ENCODE data around the gene ESRRB. TPM values are rescaled to one million over a fixed set of nuclear protein-coding genes. Genes with fewer than 3 reads are reported as not detected.

Gene ESRRB
- total RNA-seq, 2 experiments from 2014 or later: 0.47 TPM; not detected in 1

DNA sequence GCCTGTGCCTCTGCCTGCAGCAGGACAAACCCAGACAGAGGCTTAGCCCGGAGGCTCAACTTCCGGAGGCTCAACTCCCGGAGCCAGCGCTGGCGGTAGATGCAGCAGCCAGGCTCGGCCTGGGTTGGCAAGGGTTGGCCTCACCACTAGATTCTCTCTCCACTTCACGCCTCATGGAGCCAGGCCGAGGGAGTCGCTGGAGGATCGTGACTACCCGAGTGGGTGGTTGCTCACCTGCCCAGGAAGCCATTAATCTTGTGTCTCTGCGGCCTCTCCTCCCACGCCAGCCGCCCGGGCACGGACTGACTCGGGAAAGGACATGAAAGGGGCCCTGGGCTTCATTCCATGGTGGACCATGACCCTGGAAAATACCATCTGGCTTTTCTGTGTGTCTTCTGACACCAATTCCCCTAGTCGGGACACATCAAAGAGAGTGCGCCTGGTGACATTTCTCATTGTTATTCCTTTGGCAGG, 20.8 kb downstream of the ESRRB start:
- Histone ChIP-seq H3K4me3 (ENCODE audit: low read depth, low read length, poor library complexity, severe bottlenecking) (no peak overlapping the region), H3K4me1 (ENCODE audit: insufficient read depth, low read length, poor library complexity, severe bottlenecking) (no peaks in the 10 kb centered on the region), H3K79me2 (ENCODE audit: insufficient read depth, low read depth, low read length) (no peaks in the 10 kb centered on the region), H3K9me2 (ENCODE audit: insufficient read depth, low read length) (no peaks in the 10 kb centered on the region), H4K20me1 (ENCODE audit: insufficient read depth, low read length) (no peaks in the 10 kb centered on the region), H3K9me3 (ENCODE audit: low read length) (no peaks in the 10 kb centered on the region), H3K4me2 (ENCODE audit: low read length) (no peak overlapping the region), H3K36me3 (ENCODE audit: insufficient read depth, low read length) (no peaks in the 10 kb centered on the region), H3K27ac (ENCODE audit: low read depth, low read length, poor library complexity, severe bottlenecking) (no peak overlapping the region), H2AFZ (ENCODE audit: low read length) (no peak overlapping the region)
- intact Hi-C loops (cut with micrococcal nuclease; ENCODE audit: unreplicated experiment): no loop called here
- TF ChIP-seq, protein P1, sequence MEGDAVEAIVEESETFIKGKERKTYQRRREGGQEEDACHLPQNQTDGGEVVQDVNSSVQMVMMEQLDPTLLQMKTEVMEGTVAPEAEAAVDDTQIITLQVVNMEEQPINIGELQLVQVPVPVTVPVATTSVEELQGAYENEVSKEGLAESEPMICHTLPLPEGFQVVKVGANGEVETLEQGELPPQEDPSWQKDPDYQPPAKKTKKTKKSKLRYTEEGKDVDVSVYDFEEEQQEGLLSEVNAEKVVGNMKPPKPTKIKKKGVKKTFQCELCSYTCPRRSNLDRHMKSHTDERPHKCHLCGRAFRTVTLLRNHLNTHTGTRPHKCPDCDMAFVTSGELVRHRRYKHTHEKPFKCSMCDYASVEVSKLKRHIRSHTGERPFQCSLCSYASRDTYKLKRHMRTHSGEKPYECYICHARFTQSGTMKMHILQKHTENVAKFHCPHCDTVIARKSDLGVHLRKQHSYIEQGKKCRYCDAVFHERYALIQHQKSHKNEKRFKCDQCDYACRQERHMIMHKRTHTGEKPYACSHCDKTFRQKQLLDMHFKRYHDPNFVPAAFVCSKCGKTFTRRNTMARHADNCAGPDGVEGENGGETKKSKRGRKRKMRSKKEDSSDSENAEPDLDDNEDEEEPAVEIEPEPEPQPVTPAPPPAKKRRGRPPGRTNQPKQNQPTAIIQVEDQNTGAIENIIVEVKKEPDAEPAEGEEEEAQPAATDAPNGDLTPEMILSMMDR (conservative IDR thresholded peaks at IDR 0.05; ENCODE audit: low read length): no peak
- no peak for TF ChIP-seq EZH2phosphoT487 (IDR thresholded peaks at IDR 0.05; ENCODE audit: borderline replicate concordance, low read depth, low read length)
- BruUV-seq (replicated peaks): no TSS peak
- ChIA-PET POLR2A (no interaction called here), CTCF (ENCODE audit: unreplicated experiment) (no interaction called here)
- no peak for DNase-seq (ENCODE audit: low spot score)

- no peak for DNase-seq (ENCODE audit: low spot score)
- POLR2A ChIA-PET: no interaction called here
- H3K4me3 ChIP-seq (ENCODE audit: low read depth, low read length, poor library complexity, severe bottlenecking): no peak overlapping the region
- H3K36me3 ChIP-seq (ENCODE audit: insufficient read depth, low read length): no peaks in the 10 kb centered on the region
- no peaks in the 10 kb centered on the region for H3K4me1 ChIP-seq (ENCODE audit: insufficient read depth, low read length, poor library complexity, severe bottlenecking)
- no TSS peak for BruUV-seq (replicated peaks)
- no peak for TF ChIP-seq EZH2phosphoT487 (IDR thresholded peaks at IDR 0.05; ENCODE audit: borderline replicate concordance, low read depth, low read length)
- TF ChIP-seq, protein P1 (conservative IDR thresholded peaks at IDR 0.05; ENCODE audit: low read length): no peak
- H3K9me2 ChIP-seq (ENCODE audit: insufficient read depth, low read length): no peaks in the 10 kb centered on the region
- intact Hi-C loops (cut with micrococcal nuclease; ENCODE audit: unreplicated experiment): no loop called here
- H3K27ac ChIP-seq (ENCODE audit: low read depth, low read length, poor library complexity, severe bottlenecking): no peak overlapping the region
- no peaks in the 10 kb centered on the region for H4K20me1 ChIP-seq (ENCODE audit: insufficient read depth, low read length)
- no peak overlapping the region for H3K4me2 ChIP-seq (ENCODE audit: low read length)
- no peak overlapping the region for H2AFZ ChIP-seq (ENCODE audit: low read length)
- CTCF ChIA-PET (ENCODE audit: unreplicated experiment): no interaction called here
- no peaks in the 10 kb centered on the region for H3K9me3 ChIP-seq (ENCODE audit: low read length)
- H3K79me2 ChIP-seq (ENCODE audit: insufficient read depth, low read depth, low read length): no peaks in the 10 kb centered on the region
Measured at GRCh38 chr14:76405627-76406026, 29.7 kb downstream of the ESRRB start.

DNA sequence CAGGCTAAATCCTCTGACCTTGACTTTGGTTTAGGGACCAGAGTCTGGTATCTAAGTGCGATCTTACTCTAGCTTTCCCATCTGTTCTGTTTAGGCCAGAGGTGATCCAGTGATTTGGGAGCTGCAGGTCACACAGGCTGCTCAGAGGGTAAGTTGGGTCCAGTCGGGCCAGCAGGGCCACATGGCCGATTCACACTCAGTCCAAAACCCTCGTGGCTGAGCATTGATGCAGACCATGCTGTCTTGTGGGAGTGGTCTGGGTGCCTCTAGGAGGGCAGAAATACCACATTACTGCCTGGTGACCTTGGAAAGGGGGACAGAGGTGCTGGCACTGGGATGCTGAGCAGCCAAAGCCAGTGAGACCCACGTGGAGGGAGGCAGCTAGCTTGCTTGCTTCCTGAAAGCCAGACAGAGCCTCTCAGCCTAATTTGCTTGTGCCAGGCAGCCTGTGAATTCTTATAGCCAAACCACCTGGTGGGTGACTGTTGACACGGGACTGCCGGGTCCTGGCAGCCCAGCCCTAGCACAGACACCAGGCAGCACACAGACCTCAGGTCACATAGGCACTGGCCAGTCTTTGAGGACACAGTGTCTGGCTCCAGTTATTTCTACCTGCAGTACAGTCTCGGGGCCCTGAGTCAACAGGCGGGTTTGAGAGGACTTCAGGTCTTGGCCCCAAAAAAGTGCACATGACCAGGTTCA, 31.7 kb downstream of the ESRRB start:
- no TSS peak for BruUV-seq (replicated peaks)

More for the DNA sequence above, 31.7 kb downstream of the ESRRB start:
- no peak overlapping the region for H3K4me2 ChIP-seq (ENCODE audit: low read length)
- ChIA-PET POLR2A (interaction anchor here (0.5 kb wide), 1 partner anchor 148 kb away, joined by 3 read pairs; no protein-coding TSS in a partner anchor), CTCF (ENCODE audit: unreplicated experiment) (no interaction called here)
- no peak overlapping the region for H2AFZ ChIP-seq (ENCODE audit: low read length)
- no peaks in the 10 kb centered on the region for H3K9me3 ChIP-seq (ENCODE audit: low read length)
- intact Hi-C loops (cut with micrococcal nuclease; ENCODE audit: unreplicated experiment): no loop called here
- no peaks in the 10 kb centered on the region for H3K36me3 ChIP-seq (ENCODE audit: insufficient read depth, low read length)
- TF ChIP-seq, protein P1 (conservative IDR thresholded peaks at IDR 0.05; ENCODE audit: low read length): no peak
- no peak for TF ChIP-seq EZH2phosphoT487 (IDR thresholded peaks at IDR 0.05; ENCODE audit: borderline replicate concordance, low read depth, low read length)
- H3K4me3 ChIP-seq (ENCODE audit: low read depth, low read length, poor library complexity, severe bottlenecking): no peak overlapping the region
- no peak for DNase-seq (ENCODE audit: low spot score)
- no peaks in the 10 kb centered on the region for H3K9me2 ChIP-seq (ENCODE audit: insufficient read depth, low read length)
- no peak overlapping the region for H3K27ac ChIP-seq (ENCODE audit: low read depth, low read length, poor library complexity, severe bottlenecking)
- no peaks in the 10 kb centered on the region for H4K20me1 ChIP-seq (ENCODE audit: insufficient read depth, low read length)
- no peaks in the 10 kb centered on the region for H3K4me1 ChIP-seq (ENCODE audit: insufficient read depth, low read length, poor library complexity, severe bottlenecking)
- no peaks in the 10 kb centered on the region for H3K79me2 ChIP-seq (ENCODE audit: insufficient read depth, low read depth, low read length)
